ENCODE measurements around the gene ACTG1.

DNA sequence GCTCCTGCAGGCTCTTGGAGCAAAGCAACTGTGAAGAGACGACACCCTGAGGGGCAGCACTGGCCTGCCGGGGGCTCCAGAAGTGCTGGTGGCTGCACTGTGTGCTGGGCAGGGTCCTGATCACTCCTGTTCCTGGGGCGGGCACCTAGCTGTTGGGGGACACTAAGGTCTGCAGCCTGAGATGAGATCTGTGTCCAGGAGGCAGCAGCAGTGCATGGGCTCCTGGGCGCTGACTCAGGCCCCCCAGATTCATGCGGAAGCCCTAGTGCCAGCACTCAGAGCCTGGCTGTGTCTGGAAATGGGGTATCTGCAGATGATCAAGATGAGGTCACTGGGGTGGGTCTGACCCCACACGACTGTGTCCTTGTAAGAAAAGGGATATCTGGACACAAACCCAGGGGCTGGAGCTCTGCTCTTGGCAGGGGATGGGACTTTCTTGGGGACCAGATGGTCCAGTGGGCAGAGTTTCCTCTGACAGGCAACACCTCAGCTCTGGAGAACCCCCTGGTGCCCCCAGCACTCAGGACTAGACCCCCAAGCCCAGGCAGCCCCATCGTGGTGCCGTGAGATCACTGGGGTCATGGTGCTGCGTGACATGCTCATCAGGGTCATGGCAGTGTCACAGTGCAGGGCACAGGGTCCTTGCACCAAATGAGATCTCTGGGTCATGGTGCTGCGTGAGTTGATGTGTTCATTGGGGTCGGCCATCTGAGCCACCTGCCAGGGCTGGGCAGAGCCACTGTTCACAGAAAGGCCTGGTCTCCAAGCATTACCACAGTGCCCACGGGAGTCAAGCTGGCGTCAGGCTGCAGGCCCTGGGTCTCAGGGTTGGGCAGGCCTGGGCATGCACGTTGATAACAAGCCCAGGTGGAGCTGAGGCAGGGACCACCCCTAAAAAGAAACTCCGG lies 30.1 kb upstream of the ACTG1 start:
- TF ChIP-seq POLR2A (IDR thresholded peaks at IDR 0.05) (no peak), CTCF (IDR thresholded peaks at IDR 0.05) (no peak), EP300 (IDR thresholded peaks at IDR 0.05) (no peak)
